Measurements from ENCODE around the gene GBGT1. TPM values are rescaled to one million over a fixed set of nuclear protein-coding genes. Genes with fewer than 3 reads are reported as not detected.

The GBGT1 gene
- total and polyA plus RNA-seq, 2 of the 4 experiments (the other 2 are of a cell fraction): 1.8 to 3.2 TPM

DNA sequence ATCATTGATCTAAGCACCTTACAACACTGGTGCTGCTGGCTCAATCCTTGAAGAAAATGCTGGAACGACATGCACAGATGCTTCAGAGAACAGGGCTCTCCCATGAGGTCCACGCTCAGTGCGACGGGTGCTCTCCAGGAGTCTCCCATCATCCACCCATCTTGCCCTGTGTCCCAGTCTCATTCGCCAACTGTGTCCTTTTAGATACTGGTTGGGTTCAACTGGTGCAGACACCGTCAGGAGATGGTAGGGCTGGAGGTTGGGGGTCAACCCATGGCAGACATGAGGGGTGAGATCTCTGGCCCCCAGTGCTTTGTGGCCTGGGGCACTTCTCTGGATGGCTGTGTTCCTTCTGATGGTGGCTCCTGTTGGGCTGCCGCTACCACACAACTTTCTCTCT lies 46.9 kb upstream of the GBGT1 start:
- ATAC-seq (ENCODE audit: low read depth): no peak

More for the DNA sequence above, 46.9 kb upstream of the GBGT1 start:
- H4K8ac ChIP-seq (ENCODE audit: low read depth in 2 of 2, low read length in 2 of 2): no peak overlapping the region
- no peaks in the 10 kb centered on the region for H4K20me1 ChIP-seq (ENCODE audit: insufficient read depth, low read length)
- H3K36me3 ChIP-seq (ENCODE audit: control insufficient read depth, insufficient read depth, low read length): no peaks in the 10 kb centered on the region
- no peak overlapping the region for H3K18ac ChIP-seq (ENCODE audit: low read depth, low read length)
- TF ChIP-seq BHLHE40 (IDR thresholded peaks at IDR 0.05; ENCODE audit: low read depth, low read length) (no peak), MAZ (IDR thresholded peaks at IDR 0.05; ENCODE audit: borderline replicate concordance, low read depth, low read length) (no peak), SMC3 (IDR thresholded peaks at IDR 0.05; ENCODE audit: low read depth, low read length) (no peak), MAFK (IDR thresholded peaks at IDR 0.05; ENCODE audit: low read depth, low read length) (no peak), RAD21 (IDR thresholded peaks at IDR 0.05; ENCODE audit: low read length) (no peak), RFX5 (IDR thresholded peaks at IDR 0.05; ENCODE audit: low read depth, low read length) (no peak), CHD1 (IDR thresholded peaks at IDR 0.05; ENCODE audit: low read depth, low read length) (no peak), FOS (IDR thresholded peaks at IDR 0.05; ENCODE audit: low read depth, low read length) (no peak), NFE2L2 (IDR thresholded peaks at IDR 0.05; ENCODE audit: low read depth, low read length) (no peak), POLR2A (IDR thresholded peaks at IDR 0.05; ENCODE audit: low read depth, low read length) (no peak), RCOR1 (IDR thresholded peaks at IDR 0.05; ENCODE audit: insufficient replicate concordance, low read length) (no peak)
- TF ChIP-seq, protein P1, sequence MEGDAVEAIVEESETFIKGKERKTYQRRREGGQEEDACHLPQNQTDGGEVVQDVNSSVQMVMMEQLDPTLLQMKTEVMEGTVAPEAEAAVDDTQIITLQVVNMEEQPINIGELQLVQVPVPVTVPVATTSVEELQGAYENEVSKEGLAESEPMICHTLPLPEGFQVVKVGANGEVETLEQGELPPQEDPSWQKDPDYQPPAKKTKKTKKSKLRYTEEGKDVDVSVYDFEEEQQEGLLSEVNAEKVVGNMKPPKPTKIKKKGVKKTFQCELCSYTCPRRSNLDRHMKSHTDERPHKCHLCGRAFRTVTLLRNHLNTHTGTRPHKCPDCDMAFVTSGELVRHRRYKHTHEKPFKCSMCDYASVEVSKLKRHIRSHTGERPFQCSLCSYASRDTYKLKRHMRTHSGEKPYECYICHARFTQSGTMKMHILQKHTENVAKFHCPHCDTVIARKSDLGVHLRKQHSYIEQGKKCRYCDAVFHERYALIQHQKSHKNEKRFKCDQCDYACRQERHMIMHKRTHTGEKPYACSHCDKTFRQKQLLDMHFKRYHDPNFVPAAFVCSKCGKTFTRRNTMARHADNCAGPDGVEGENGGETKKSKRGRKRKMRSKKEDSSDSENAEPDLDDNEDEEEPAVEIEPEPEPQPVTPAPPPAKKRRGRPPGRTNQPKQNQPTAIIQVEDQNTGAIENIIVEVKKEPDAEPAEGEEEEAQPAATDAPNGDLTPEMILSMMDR (conservative IDR thresholded peaks at IDR 0.05; ENCODE audit: low read depth, low read length): no peak
- in situ Hi-C loops (cut with MboI; ENCODE audit: low sequenced_read_pairs) (no loop called here), intact Hi-C loops (cut with micrococcal nuclease) (no loop called here), dilution Hi-C loops (cut with HindIII; ENCODE audit: low sequenced_read_pairs, unreplicated experiment) (no loop called here)
- H2AK5ac ChIP-seq (ENCODE audit: low read depth, low read length): no peak overlapping the region
- no peak overlapping the region for H3K4ac ChIP-seq (ENCODE audit: low read depth, low read length)
- H3K27me3 ChIP-seq (ENCODE audit: control insufficient read depth, insufficient read depth, low read length): peaks cover 14% of the 10 kb centered on the region
- no peaks in the 10 kb centered on the region; the same call in 1 of the 2 replicates for H3K9me3 ChIP-seq (ENCODE audit: control insufficient read depth, insufficient read depth, low read length)
- no peak overlapping the region for H3K56ac ChIP-seq (ENCODE audit: extremely low read depth, insufficient read depth, low read length)
- H3K27ac ChIP-seq (ENCODE audit: insufficient read depth, low read length): no peak overlapping the region
- no peak overlapping the region for H2AFZ ChIP-seq (replicated peaks; ENCODE audit: low read length, poor library complexity)
- ChIA-PET CTCF (no interaction called here), POLR2A (ENCODE audit: unreplicated experiment) (no interaction called here)
- no peak overlapping the region for H2BK5ac ChIP-seq (ENCODE audit: low read depth, low read length, poor library complexity, severe bottlenecking)
- no peak overlapping the region for H4K91ac ChIP-seq (ENCODE audit: insufficient read depth, low read depth, low read length)
- no peaks in the 10 kb centered on the region for H3K4me1 ChIP-seq (ENCODE audit: control insufficient read depth, insufficient read depth, low read length)
- DNase-seq: no peak
- no peak overlapping the region for H2BK120ac ChIP-seq (ENCODE audit: low read depth, low read length)
- no peaks in the 10 kb centered on the region for H3K79me1 ChIP-seq (ENCODE audit: low read depth in 1 of 2, low read length in 2 of 2)
- H3K9ac ChIP-seq (ENCODE audit: low read depth, low read length): no peak overlapping the region
- no peaks in the 10 kb centered on the region for H3K9me1 ChIP-seq (ENCODE audit: insufficient read depth, low read length)
- no TSS peak for BruUV-seq (replicated peaks)
- no peak overlapping the region for H3K23ac ChIP-seq (ENCODE audit: low read depth, low read length)
- no peak overlapping the region for H2BK20ac ChIP-seq (ENCODE audit: low read depth, low read length)
- WGBS, 2 experiments (ENCODE audit: extremely low coverage in 2 of 2, insufficient read length in 1 of 2): no CpG with 5 or more reads among the region's 7 CpGs
- no peak overlapping the region for H2BK15ac ChIP-seq (ENCODE audit: low read depth, low read length)
- H3K14ac ChIP-seq (replicated peaks; ENCODE audit: low read depth, low read length): no peak overlapping the region
- no peak overlapping the region for H4K5ac ChIP-seq (ENCODE audit: low read depth, low read length)
- no peak overlapping the region for H3K4me3 ChIP-seq (ENCODE audit: insufficient read depth, low read depth, low read length)
- no peak overlapping the region for H2AK9ac ChIP-seq (replicated peaks; ENCODE audit: low read depth, low read length, poor library complexity)
- no peak overlapping the region for H3K4me2 ChIP-seq (ENCODE audit: low read depth, low read length)
